ENCODE measurements around the gene PCDHGA3. TPM values are rescaled to one million over a fixed set of nuclear protein-coding genes. Genes with fewer than 3 reads are reported as not detected.
"Not testable (repeated sequence)": the region's sequence is repeated elsewhere in the genome, so short reads cannot be mapped to it uniquely, and the experiment has no call there.

PCDHGA3 gene
- total RNA-seq, 1 donor = 2.9 TPM

DNA sequence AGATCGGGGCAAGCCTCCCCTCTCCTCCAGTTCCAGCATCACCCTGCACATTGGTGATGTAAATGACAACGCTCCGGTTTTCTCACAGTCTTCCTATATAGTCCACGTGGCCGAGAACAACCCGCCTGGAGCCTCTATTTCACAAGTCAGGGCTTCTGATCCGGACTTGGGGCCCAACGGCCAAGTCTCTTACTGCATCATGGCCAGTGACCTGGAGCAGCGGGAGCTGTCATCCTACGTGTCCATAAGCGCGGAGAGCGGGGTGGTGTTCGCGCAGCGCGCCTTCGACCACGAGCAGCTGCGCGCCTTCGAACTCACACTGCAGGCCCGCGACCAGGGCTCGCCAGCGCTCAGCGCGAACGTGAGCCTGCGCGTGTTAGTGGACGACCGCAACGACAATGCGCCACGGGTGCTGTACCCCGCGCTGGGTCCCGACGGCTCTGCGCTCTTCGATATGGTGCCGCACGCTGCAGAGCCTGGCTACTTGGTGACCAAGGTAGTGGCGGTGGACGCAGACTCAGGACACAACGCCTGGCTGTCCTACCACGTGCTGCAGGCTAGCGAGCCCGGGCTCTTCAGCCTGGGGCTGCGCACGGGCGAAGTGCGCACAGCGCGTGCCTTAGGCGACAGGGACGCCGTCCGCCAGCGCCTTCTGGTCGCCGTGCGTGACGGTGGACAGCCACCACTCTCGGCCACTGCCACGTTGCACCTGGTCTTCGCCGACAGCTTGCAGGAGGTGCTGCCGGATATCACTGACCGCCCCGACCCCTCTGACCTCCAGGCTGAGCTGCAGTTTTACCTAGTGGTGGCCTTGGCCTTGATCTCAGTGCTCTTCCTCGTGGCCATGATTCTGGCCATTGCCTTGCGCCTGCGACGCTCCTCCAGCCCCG, 45.8 kb downstream of the PCDHGA3 start:
- no peaks in the 10 kb centered on the region for H3K27me3 ChIP-seq (ENCODE audit: insufficient read depth, low read length)
- no peaks in the 10 kb centered on the region for H3K79me2 ChIP-seq (ENCODE audit: insufficient read depth, low read length)
- no peak overlapping the region for H3K4me2 ChIP-seq (ENCODE audit: insufficient read depth, low read length)
- no peaks in the 10 kb centered on the region for H3K4me1 ChIP-seq (ENCODE audit: insufficient read depth, low read length)
- peak overlapping the region; percentile 7 for H3K4me3 ChIP-seq (ENCODE audit: insufficient read depth, low read length)
- peaks cover 22% of the 10 kb centered on the region for H3K9me3 ChIP-seq (ENCODE audit: low read depth, low read length)
- DNase-seq (ENCODE audit: insufficient read length, low spot score, missing footprints) = no peak
- H4K20me1 ChIP-seq (ENCODE audit: insufficient read depth, low read length) = no peaks in the 10 kb centered on the region
- H2AFZ ChIP-seq (ENCODE audit: low read length) = no peak overlapping the region
- no peak overlapping the region for H3K27ac ChIP-seq (ENCODE audit: low read depth, low read length)
- H3K36me3 ChIP-seq (ENCODE audit: insufficient read depth, low read length) = peaks cover 4% of the 10 kb centered on the region
- no peak for TF ChIP-seq CTCF (IDR thresholded peaks at IDR 0.05; ENCODE audit: extremely low read depth, low read depth, low read length)

- H3K36me3 ChIP-seq (ENCODE audit: insufficient read depth, low read length) = peaks cover 4% of the 10 kb centered on the region
- H3K79me2 ChIP-seq (ENCODE audit: insufficient read depth, low read length) = no peaks in the 10 kb centered on the region
- H3K9me3 ChIP-seq (ENCODE audit: low read depth, low read length) = peaks cover 22% of the 10 kb centered on the region
- TF ChIP-seq CTCF (IDR thresholded peaks at IDR 0.05; ENCODE audit: extremely low read depth, low read depth, low read length) = peak; percentile 28
- H3K4me1 ChIP-seq (ENCODE audit: insufficient read depth, low read length) = no peaks in the 10 kb centered on the region
- peak within 1 kb of the TSS; percentile 2 for H3K4me3 ChIP-seq (ENCODE audit: insufficient read depth, low read length)
- DNase-seq (ENCODE audit: insufficient read length, low spot score, missing footprints) = no peak
- H2AFZ ChIP-seq (ENCODE audit: low read length) = no peak within 1 kb of the TSS
- no peaks in the 10 kb centered on the region for H4K20me1 ChIP-seq (ENCODE audit: insufficient read depth, low read length)
- no peak within 1 kb of the TSS for H3K27ac ChIP-seq (ENCODE audit: low read depth, low read length)
- H3K4me2 ChIP-seq (ENCODE audit: insufficient read depth, low read length) = no peak within 1 kb of the TSS
- H3K27me3 ChIP-seq (ENCODE audit: insufficient read depth, low read length) = no peaks in the 10 kb centered on the region
Observed at GRCh38 chr5:141392429-141393198, 49.0 kb downstream of the PCDHGA3 start, which contains the start of gene PCDHGA8. TSS of gene PCDHGA8 (plus strand) at chr5:141392633. CDS start at chr5:141392814, 181 bp downstream.

GRCh38 chr5:141393267-141393666, 49.6 kb downstream of the PCDHGA3 start:
- H3K79me2 ChIP-seq (ENCODE audit: insufficient read depth, low read length) = no peaks in the 10 kb centered on the region
- H4K20me1 ChIP-seq (ENCODE audit: insufficient read depth, low read length) = no peaks in the 10 kb centered on the region
- H3K4me1 ChIP-seq (ENCODE audit: insufficient read depth, low read length) = no peaks in the 10 kb centered on the region
- H3K9me3 ChIP-seq (ENCODE audit: low read depth, low read length) = peaks cover 21% of the 10 kb centered on the region
- no peak overlapping the region for H3K4me2 ChIP-seq (ENCODE audit: insufficient read depth, low read length)
- TF ChIP-seq CTCF (IDR thresholded peaks at IDR 0.05; ENCODE audit: extremely low read depth, low read depth, low read length) = no peak
- H2AFZ ChIP-seq (ENCODE audit: low read length) = no peak overlapping the region
- no peak overlapping the region for H3K27ac ChIP-seq (ENCODE audit: low read depth, low read length)
- no peaks in the 10 kb centered on the region for H3K27me3 ChIP-seq (ENCODE audit: insufficient read depth, low read length)
- H3K36me3 ChIP-seq (ENCODE audit: insufficient read depth, low read length) = peaks cover 4% of the 10 kb centered on the region
- DNase-seq (ENCODE audit: insufficient read length, low spot score, missing footprints) = no peak
- H3K4me3 ChIP-seq (ENCODE audit: insufficient read depth, low read length) = no peak overlapping the region

- not testable (repeated sequence) for H4K20me1 ChIP-seq (ENCODE audit: insufficient read depth, low read length); H3K4me2 ChIP-seq (ENCODE audit: insufficient read depth, low read length); H3K79me2 ChIP-seq (ENCODE audit: insufficient read depth, low read length); H3K27me3 ChIP-seq (ENCODE audit: insufficient read depth, low read length); H3K27ac ChIP-seq (ENCODE audit: low read depth, low read length); DNase-seq (ENCODE audit: insufficient read length, low spot score, missing footprints); H3K36me3 ChIP-seq (ENCODE audit: insufficient read depth, low read length); H3K4me3 ChIP-seq (ENCODE audit: insufficient read depth, low read length); H3K4me1 ChIP-seq (ENCODE audit: insufficient read depth, low read length); H2AFZ ChIP-seq (ENCODE audit: low read length)
- H3K9me3 ChIP-seq (ENCODE audit: low read depth, low read length) = peaks cover 23% of the 10 kb centered on the region
Observed at GRCh38 chr5:141394401-141395187, 51.0 kb downstream of the PCDHGA3 start.

Data from osteoblast (primary cell).